ENCODE data around the gene NRXN2. TPM values are rescaled to one million over a fixed set of nuclear protein-coding genes. Genes with fewer than 3 reads are reported as not detected.

NRXN2 gene
- total RNA-seq, 1 experiment from 2014 or later = 0.15 TPM

DNA sequence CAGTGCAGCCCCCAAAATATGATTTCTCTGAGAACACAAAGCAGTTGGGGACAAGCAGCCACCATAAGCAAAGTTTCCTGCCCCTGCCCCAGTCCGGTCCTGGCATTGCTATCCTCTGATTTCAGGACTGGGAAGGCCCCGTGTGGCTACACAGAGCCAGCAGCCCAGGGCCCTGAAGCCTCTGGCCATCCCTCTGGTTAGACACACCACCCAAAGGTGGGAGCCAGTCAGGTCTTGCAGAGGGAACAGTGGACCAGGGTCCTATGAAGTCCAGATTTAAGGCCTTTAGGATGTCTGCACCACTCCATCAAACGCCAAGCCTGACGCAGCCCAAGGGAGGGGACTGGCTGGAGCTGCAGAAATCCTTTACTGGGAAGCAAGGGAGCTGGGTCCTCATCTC lies 68.6 kb downstream of the NRXN2 start:
- Histone ChIP-seq H3K27me3 (ENCODE audit: control insufficient read depth, insufficient read depth, low read length) (no peaks in the 10 kb centered on the region), H3K27ac (ENCODE audit: low read length) (no peak overlapping the region), H3K36me3 (ENCODE audit: control insufficient read depth, insufficient read depth, low read length) (no peaks in the 10 kb centered on the region), H3K4me1 (ENCODE audit: control insufficient read depth, insufficient read depth, low read length) (no peaks in the 10 kb centered on the region), H3K9me3 (ENCODE audit: control insufficient read depth, insufficient read depth, low read depth, low read length) (no peaks in the 10 kb centered on the region), H3K4me3 (ENCODE audit: low read depth in 2 of 2, low read length in 2 of 2) (no peak overlapping the region)
- ChIA-PET CTCF (no interaction called here), POLR2A (no interaction called here)
- no peak for ATAC-seq
- no TSS peak for BruUV-seq (replicated peaks)
- TF ChIP-seq POLR2AphosphoS5 (IDR thresholded peaks at IDR 0.05; ENCODE audit: low read depth, low read length) (no peak), TCF7L2 (IDR thresholded peaks at IDR 0.05; ENCODE audit: low read depth, low read length) (no peak), SIN3A (IDR thresholded peaks at IDR 0.05; ENCODE audit: borderline replicate concordance, insufficient read depth, low read depth, low read length) (no peak)
- TF ChIP-seq, protein P1, sequence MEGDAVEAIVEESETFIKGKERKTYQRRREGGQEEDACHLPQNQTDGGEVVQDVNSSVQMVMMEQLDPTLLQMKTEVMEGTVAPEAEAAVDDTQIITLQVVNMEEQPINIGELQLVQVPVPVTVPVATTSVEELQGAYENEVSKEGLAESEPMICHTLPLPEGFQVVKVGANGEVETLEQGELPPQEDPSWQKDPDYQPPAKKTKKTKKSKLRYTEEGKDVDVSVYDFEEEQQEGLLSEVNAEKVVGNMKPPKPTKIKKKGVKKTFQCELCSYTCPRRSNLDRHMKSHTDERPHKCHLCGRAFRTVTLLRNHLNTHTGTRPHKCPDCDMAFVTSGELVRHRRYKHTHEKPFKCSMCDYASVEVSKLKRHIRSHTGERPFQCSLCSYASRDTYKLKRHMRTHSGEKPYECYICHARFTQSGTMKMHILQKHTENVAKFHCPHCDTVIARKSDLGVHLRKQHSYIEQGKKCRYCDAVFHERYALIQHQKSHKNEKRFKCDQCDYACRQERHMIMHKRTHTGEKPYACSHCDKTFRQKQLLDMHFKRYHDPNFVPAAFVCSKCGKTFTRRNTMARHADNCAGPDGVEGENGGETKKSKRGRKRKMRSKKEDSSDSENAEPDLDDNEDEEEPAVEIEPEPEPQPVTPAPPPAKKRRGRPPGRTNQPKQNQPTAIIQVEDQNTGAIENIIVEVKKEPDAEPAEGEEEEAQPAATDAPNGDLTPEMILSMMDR (IDR thresholded peaks at IDR 0.05) = no peak
- TF ChIP-seq, protein P2, sequence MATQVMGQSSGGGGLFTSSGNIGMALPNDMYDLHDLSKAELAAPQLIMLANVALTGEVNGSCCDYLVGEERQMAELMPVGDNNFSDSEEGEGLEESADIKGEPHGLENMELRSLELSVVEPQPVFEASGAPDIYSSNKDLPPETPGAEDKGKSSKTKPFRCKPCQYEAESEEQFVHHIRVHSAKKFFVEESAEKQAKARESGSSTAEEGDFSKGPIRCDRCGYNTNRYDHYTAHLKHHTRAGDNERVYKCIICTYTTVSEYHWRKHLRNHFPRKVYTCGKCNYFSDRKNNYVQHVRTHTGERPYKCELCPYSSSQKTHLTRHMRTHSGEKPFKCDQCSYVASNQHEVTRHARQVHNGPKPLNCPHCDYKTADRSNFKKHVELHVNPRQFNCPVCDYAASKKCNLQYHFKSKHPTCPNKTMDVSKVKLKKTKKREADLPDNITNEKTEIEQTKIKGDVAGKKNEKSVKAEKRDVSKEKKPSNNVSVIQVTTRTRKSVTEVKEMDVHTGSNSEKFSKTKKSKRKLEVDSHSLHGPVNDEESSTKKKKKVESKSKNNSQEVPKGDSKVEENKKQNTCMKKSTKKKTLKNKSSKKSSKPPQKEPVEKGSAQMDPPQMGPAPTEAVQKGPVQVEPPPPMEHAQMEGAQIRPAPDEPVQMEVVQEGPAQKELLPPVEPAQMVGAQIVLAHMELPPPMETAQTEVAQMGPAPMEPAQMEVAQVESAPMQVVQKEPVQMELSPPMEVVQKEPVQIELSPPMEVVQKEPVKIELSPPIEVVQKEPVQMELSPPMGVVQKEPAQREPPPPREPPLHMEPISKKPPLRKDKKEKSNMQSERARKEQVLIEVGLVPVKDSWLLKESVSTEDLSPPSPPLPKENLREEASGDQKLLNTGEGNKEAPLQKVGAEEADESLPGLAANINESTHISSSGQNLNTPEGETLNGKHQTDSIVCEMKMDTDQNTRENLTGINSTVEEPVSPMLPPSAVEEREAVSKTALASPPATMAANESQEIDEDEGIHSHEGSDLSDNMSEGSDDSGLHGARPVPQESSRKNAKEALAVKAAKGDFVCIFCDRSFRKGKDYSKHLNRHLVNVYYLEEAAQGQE (IDR thresholded peaks at IDR 0.05; ENCODE audit: insufficient read depth in 1 of 2, low read depth in 2 of 2, low read length in 1 of 2) = no peak
- in situ Hi-C loops (cut with HindIII; ENCODE audit: low pct_unique_long_range_greater_than_20kb, low sequenced_read_pairs) = no loop called here
- intact Hi-C loops (cut with micrococcal nuclease; ENCODE audit: unreplicated experiment) = loop anchor here (5.0 kb wide), 1 partner anchor 297 kb away; the partner anchor contains the start of gene RPS6KA4
- no peak for DNase-seq (ENCODE audit: low read depth, low spot score)

GRCh38 chr11:64653388-64653973 lies 69.5 kb downstream of the NRXN2 start:
- BruUV-seq (replicated peaks) = no TSS peak
- intact Hi-C loops (cut with micrococcal nuclease; ENCODE audit: unreplicated experiment) (loop anchor here (2.0 to 5.0 kb wide), 2 partner anchors 205 to 296 kb away; partner anchors contain the start of gene RPS6KA4), in situ Hi-C loops (cut with HindIII; ENCODE audit: low pct_unique_long_range_greater_than_20kb, low sequenced_read_pairs) (no loop called here)
- Histone ChIP-seq H3K9me3 (ENCODE audit: control insufficient read depth, insufficient read depth, low read depth, low read length) (no peaks in the 10 kb centered on the region), H3K27ac (ENCODE audit: low read length) (no peak overlapping the region), H3K27me3 (ENCODE audit: control insufficient read depth, insufficient read depth, low read length) (no peaks in the 10 kb centered on the region), H3K4me3 (ENCODE audit: low read depth in 2 of 2, low read length in 2 of 2) (no peak overlapping the region), H3K4me1 (ENCODE audit: control insufficient read depth, insufficient read depth, low read length) (no peaks in the 10 kb centered on the region), H3K36me3 (ENCODE audit: control insufficient read depth, insufficient read depth, low read length) (no peaks in the 10 kb centered on the region)
- TF ChIP-seq, protein P1 (IDR thresholded peaks at IDR 0.05) = no peak
- ATAC-seq (no peak; the same call in 1 of the 2 replicates), DNase-seq (ENCODE audit: low read depth, low spot score) (no peak)
- ChIA-PET POLR2A (no interaction called here), CTCF (interaction anchor here (1.4 to 1.8 kb wide), 2 partner anchors 204 to 296 kb away, joined by 6 to 18 read pairs; no protein-coding TSS in a partner anchor)
